IPS-20b (cell line): Measurements from ENCODE around the gene RAB8A.

Experiments
- H3K27ac ChIP-seq: one replicate; pipeline ENCODE4 v1.5.1; 2013; ENCODE audit warnings: low read length
- H3K27me3 ChIP-seq: 2 replicates; pipeline ENCODE4 v1.6.1; 2013; ENCODE audit warnings: mild to moderate bottlenecking, low read length, inconsistent platforms; ENCODE audit not compliant: insufficient read depth
- H3K36me3 ChIP-seq: 2 replicates; pipeline ENCODE4 v1.6.1; 2013; ENCODE audit warnings: low read depth, mild to moderate bottlenecking, inconsistent platforms, low read length, moderate library complexity; ENCODE audit not compliant: insufficient read depth
- H3K4me1 ChIP-seq: 2 replicates; pipeline ENCODE4 v1.6.1; 2013; ENCODE audit warnings: mild to moderate bottlenecking, control low read depth, inconsistent platforms, low read length, moderate library complexity; ENCODE audit not compliant: insufficient read depth
- H3K4me3 ChIP-seq: 2 replicates; pipeline ENCODE4 v1.5.1; 2013; ENCODE audit warnings: mild to moderate bottlenecking, low read length, inconsistent platforms
- H3K9ac ChIP-seq: 2 replicates; pipeline ENCODE4 v1.6.1; 2013; ENCODE audit warnings: low read depth, mild to moderate bottlenecking, inconsistent platforms, low read length, moderate library complexity
- H3K9me3 ChIP-seq: 2 replicates; pipeline ENCODE4 v1.6.1; 2013; ENCODE audit warnings: mild to moderate bottlenecking, low read depth, low read length, inconsistent platforms; ENCODE audit not compliant: insufficient read depth

RAB8A gene

GRCh38 chr19:16073481-16073880 lies 38.2 kb upstream of the RAB8A start:
- Histone ChIP-seq H3K36me3 (peaks cover 7% of the 10 kb centered on the region; the same call in 1 of the 2 replicates), H3K4me3 (no peak overlapping the region), H3K9ac (no peak overlapping the region), H3K4me1 (peaks cover 3% of the 10 kb centered on the region; the same call in 1 of the 2 replicates), H3K27me3 (no peaks in the 10 kb centered on the region), H3K27ac (no peak overlapping the region), H3K9me3 (no peaks in the 10 kb centered on the region)

GRCh38 chr19:16073988-16074387 lies 37.7 kb upstream of the RAB8A start:
- no peak overlapping the region for H3K9ac ChIP-seq
- H3K4me3 ChIP-seq, result no peak overlapping the region
- no peak overlapping the region for H3K27ac ChIP-seq
- H3K36me3 ChIP-seq, result peaks cover 12% of the 10 kb centered on the region; the same call in 1 of the 2 replicates
- peaks cover 8% of the 10 kb centered on the region; the same call in 1 of the 2 replicates for H3K4me1 ChIP-seq
- no peaks in the 10 kb centered on the region for H3K9me3 ChIP-seq
- H3K27me3 ChIP-seq, result no peaks in the 10 kb centered on the region

- H3K4me1 ChIP-seq, result peaks cover 13% of the 10 kb centered on the region; the same call in 1 of the 2 replicates
- H3K27me3 ChIP-seq, result no peaks in the 10 kb centered on the region
- H3K4me3 ChIP-seq, result peak overlapping the region; percentile 97; the same call in 1 of the 2 replicates
- no peaks in the 10 kb centered on the region for H3K9me3 ChIP-seq
- H3K36me3 ChIP-seq, result peaks cover 17% of the 10 kb centered on the region; the same call in 1 of the 2 replicates
- no peak overlapping the region for H3K27ac ChIP-seq
- peak overlapping the region; percentile 98; the same call in 1 of the 2 replicates for H3K9ac ChIP-seq
Measured at GRCh38 chr19:16074488-16075365, 37.0 kb upstream of the RAB8A start.

- no peaks in the 10 kb centered on the region for H3K27me3 ChIP-seq
- H3K27ac ChIP-seq, result peak overlapping the region; percentile 95
- H3K9me3 ChIP-seq, result no peaks in the 10 kb centered on the region
- H3K4me1 ChIP-seq, result peaks cover 13% of the 10 kb centered on the region; the same call in 1 of the 2 replicates
- peak overlapping the region; percentile 97 for H3K4me3 ChIP-seq
- peak overlapping the region; percentile 98 for H3K9ac ChIP-seq
- H3K36me3 ChIP-seq, result peaks cover 26% of the 10 kb centered on the region; the same call in 1 of the 2 replicates
Measured at GRCh38 chr19:16075430-16076153, 36.1 kb upstream of the RAB8A start.

GRCh38 chr19:16076154-16076957 lies 35.3 kb upstream of the RAB8A start, which contains the start of gene TPM4:
TPM4 (plus strand) TSS chr19:16076495; CDS start chr19:16076566, 71 bp downstream.
- Histone ChIP-seq H3K27ac (peak within 1 kb of the TSS; percentile 95), H3K4me1 (peaks cover 13% of the 10 kb centered on the region; the same call in 1 of the 2 replicates), H3K27me3 (no peaks in the 10 kb centered on the region), H3K9me3 (no peaks in the 10 kb centered on the region), H3K9ac (peak within 1 kb of the TSS; percentile 99), H3K4me3 (peak within 1 kb of the TSS; percentile 97), H3K36me3 (peaks cover 33% of the 10 kb centered on the region; the same call in 1 of the 2 replicates)

- Histone ChIP-seq H3K4me1 (peaks cover 13% of the 10 kb centered on the region; the same call in 1 of the 2 replicates), H3K27ac (peak overlapping the region; percentile 95), H3K9me3 (no peaks in the 10 kb centered on the region), H3K9ac (peak overlapping the region; percentile 99), H3K27me3 (no peaks in the 10 kb centered on the region), H3K36me3 (peaks cover 41% of the 10 kb centered on the region), H3K4me3 (peak overlapping the region; percentile 97)
Measured at GRCh38 chr19:16076958-16077611, 34.6 kb upstream of the RAB8A start.

- H3K4me1 ChIP-seq, result peaks cover 13% of the 10 kb centered on the region; the same call in 1 of the 2 replicates
- H3K9ac ChIP-seq, result peak overlapping the region; percentile 99
- peak overlapping the region; percentile 97 for H3K4me3 ChIP-seq
- H3K27ac ChIP-seq, result peak overlapping the region; percentile 80
- no peaks in the 10 kb centered on the region for H3K27me3 ChIP-seq
- no peaks in the 10 kb centered on the region for H3K9me3 ChIP-seq
- peaks cover 51% of the 10 kb centered on the region for H3K36me3 ChIP-seq
Measured at GRCh38 chr19:16077984-16078758, 33.5 kb upstream of the RAB8A start.

- H3K36me3 ChIP-seq, result peaks cover 60% of the 10 kb centered on the region
- peak overlapping the region; percentile 97 for H3K4me3 ChIP-seq
- H3K27me3 ChIP-seq, result no peaks in the 10 kb centered on the region
- H3K27ac ChIP-seq, result peak overlapping the region; percentile 80
- H3K9me3 ChIP-seq, result no peaks in the 10 kb centered on the region
- peak overlapping the region; percentile 99 for H3K9ac ChIP-seq
- H3K4me1 ChIP-seq, result peaks cover 13% of the 10 kb centered on the region; the same call in 1 of the 2 replicates
Measured at GRCh38 chr19:16078759-16079707, 32.7 kb upstream of the RAB8A start.

GRCh38 chr19:16084067-16084685 lies 27.5 kb upstream of the RAB8A start:
- Histone ChIP-seq H3K36me3 (peaks cover 97% of the 10 kb centered on the region), H3K9me3 (no peaks in the 10 kb centered on the region), H3K27ac (no peak overlapping the region), H3K4me1 (peaks cover 3% of the 10 kb centered on the region; the same call in 1 of the 2 replicates), H3K4me3 (no peak overlapping the region), H3K27me3 (no peaks in the 10 kb centered on the region), H3K9ac (no peak overlapping the region)
